H1 (cell line): ENCODE results near the gene GRM1. TPM values are rescaled to one million over a fixed set of nuclear protein-coding genes. Genes with fewer than 3 reads are reported as not detected.

ENCODE experiments used
- CTCF ChIA-PET: fragments of 300-600 bp; sonication (Branson Sonifier 250); formaldehyde crosslinking; loops from one replicate; lab custom pipeline; 2021; ENCODE audit not compliant: partially characterized antibody; lab: Charles Lee
- POLR2A ChIA-PET: fragments of 300-600 bp; sonication (Branson Sonifier 250); formaldehyde crosslinking; loops from one replicate; lab custom pipeline; 2021; ENCODE audit warnings: inconsistent platforms; ENCODE audit not compliant: partially characterized antibody; lab: Charles Lee
- DNase-seq, 2 experiments: peaks; one replicate each; pipeline versions ENCODE4 v3.0.0 to v3.0.0-alpha.2; 2010 to 2022; ENCODE audit warnings: low spot score in 2 of 2, low read depth in 1 of 2, mixed read lengths in 1 of 2
- FAIRE-seq: peaks from 2 replicates; lab custom pipeline; 2011; peaks lifted over from hg19 to GRCh38; lab: Jason Lieb, UNC
- H2AFZ ChIP-seq: 2 replicates; pipeline ENCODE4 v1.8.1; 2012; ENCODE audit warnings: low read length, inconsistent platforms
- H2AK5ac ChIP-seq: 2 replicates; pipeline ENCODE4 v1.6.1; 2013; ENCODE audit warnings: low read depth, low read length
- H2BK120ac ChIP-seq: replicated peaks from 2 replicates; pipeline ENCODE3; 2013; ENCODE audit warnings: low read depth, low read length, inconsistent platforms
- H2BK12ac ChIP-seq: 2 replicates; pipeline ENCODE4 v1.6.1; 2013; ENCODE audit warnings: low read depth, low read length
- H2BK15ac ChIP-seq: 2 replicates; pipeline ENCODE4 v1.6.1; 2013; ENCODE audit warnings: low read length
- H2BK20ac ChIP-seq: 2 replicates; pipeline ENCODE4 v1.6.1; 2013; ENCODE audit warnings: low read length
- H2BK5ac ChIP-seq: 2 replicates; pipeline ENCODE4 v1.6.1; 2013; ENCODE audit warnings: low read depth, low read length
- H3K14ac ChIP-seq: 2 replicates; pipeline ENCODE4 v1.6.1; 2013; ENCODE audit warnings: inconsistent platforms; ENCODE audit not compliant: insufficient read length
- H3K18ac ChIP-seq: 2 replicates; pipeline ENCODE4 v1.6.1; 2013; ENCODE audit warnings: low read length; ENCODE audit errors: extremely low read depth
- H3K23ac ChIP-seq: 2 replicates; pipeline ENCODE4 v1.6.1; 2013; ENCODE audit warnings: inconsistent platforms; ENCODE audit not compliant: insufficient read length
- H3K23me2 ChIP-seq: 2 replicates; pipeline ENCODE4 v1.6.1; 2013; ENCODE audit warnings: low read depth, low read length
- H3K27ac ChIP-seq: 2 replicates; pipeline ENCODE4 v1.6.1; 2011; ENCODE audit warnings: low read depth, low read length, inconsistent platforms
- H3K27me3 ChIP-seq, 4 experiments: replicated peaks in 1 of 4; 1 replicate in 1 of 4; 2 replicates in 3 of 4; pipeline versions ENCODE4 v1.6.1 to v1.8.1; 2011 to 2013; ENCODE audit warnings: low read length in 3 of 4, mild to moderate bottlenecking in 3 of 4, inconsistent platforms in 2 of 4, mixed read lengths in 2 of 4, moderate library complexity in 1 of 4; ENCODE audit not compliant: control insufficient read depth in 3 of 4, insufficient read depth in 3 of 4; ENCODE audit errors: extremely low read depth in 1 of 4
- H3K36me3 ChIP-seq, 4 experiments: 2 replicates each; pipeline versions ENCODE4 v1.6.1 to v1.8.1; 2011 to 2013; ENCODE audit warnings: mild to moderate bottlenecking in 4 of 4, low read length in 3 of 4, moderate library complexity in 2 of 4, control low read depth in 1 of 4, inconsistent platforms in 1 of 4; ENCODE audit not compliant: insufficient read depth in 4 of 4, control insufficient read depth in 2 of 4
- H3K4ac ChIP-seq: replicated peaks from 2 replicates; pipeline ENCODE3; 2013; ENCODE audit warnings: low read length, low read depth, mixed read lengths, inconsistent platforms; ENCODE audit not compliant: insufficient read length
- H3K4me1 ChIP-seq, 4 experiments: replicated peaks in 1 of 4; 1 replicate in 1 of 4; 2 replicates in 3 of 4; pipeline versions ENCODE4 v1.6.1 to v1.8.1; 2011 to 2013; ENCODE audit warnings: low read length in 3 of 4, inconsistent platforms in 2 of 4, mixed read lengths in 1 of 4; ENCODE audit not compliant: insufficient read depth in 4 of 4, control insufficient read depth in 3 of 4
- H3K4me2 ChIP-seq, 2 experiments: 2 replicates each; pipeline versions ENCODE4 v1.6.1 to v1.8.1; 2011 to 2013; ENCODE audit warnings: low read depth in 2 of 2, low read length in 2 of 2, control low read depth in 1 of 2, inconsistent platforms in 1 of 2, mild to moderate bottlenecking in 1 of 2; ENCODE audit not compliant: insufficient read depth in 1 of 2
- H3K4me3 ChIP-seq, 4 experiments: fragments of 200-600, 300-600 bp in 1 of 4; sonication (generic), shearing (Covaris generic), sonication (Bioruptor Twin) in 1 of 4; 2 replicates each; pipeline versions ENCODE4 v1.5.1 to v1.8.1; 2011 to 2016; ENCODE audit warnings: low read length in 4 of 4, low read depth in 3 of 4, control low read depth in 2 of 4, inconsistent platforms in 2 of 4, mild to moderate bottlenecking in 2 of 4, mixed read lengths in 1 of 4, moderate library complexity in 1 of 4; ENCODE audit not compliant: insufficient read depth in 2 of 4; ENCODE audit errors: extremely low read depth in 1 of 4
- H3K56ac ChIP-seq: replicated peaks from 2 replicates; pipeline ENCODE3; 2013; ENCODE audit warnings: low read depth, mild to moderate bottlenecking, mixed read lengths, low read length, inconsistent platforms; ENCODE audit not compliant: insufficient read length
- H3K79me1 ChIP-seq: 2 replicates; pipeline ENCODE4 v1.6.1; 2013; ENCODE audit warnings: low read depth, low read length, control low read depth
- H3K79me2 ChIP-seq, 2 experiments: 2 replicates each; pipeline versions ENCODE4 v1.6.1 to v1.8.1; 2012 to 2013; ENCODE audit warnings: low read length in 2 of 2, mild to moderate bottlenecking in 2 of 2, inconsistent platforms in 1 of 2; ENCODE audit not compliant: insufficient read depth in 2 of 2, control insufficient read depth in 1 of 2
- H3K9ac ChIP-seq, 4 experiments: replicated peaks in 1 of 4; 1 replicate in 1 of 4; 2 replicates in 3 of 4; pipeline versions ENCODE4 v1.6.1 to v1.8.1; 2011 to 2013; ENCODE audit warnings: low read depth in 3 of 4, low read length in 3 of 4, control low read depth in 2 of 4, mild to moderate bottlenecking in 2 of 4, moderate library complexity in 2 of 4, inconsistent platforms in 1 of 4; ENCODE audit errors: extremely low read depth in 1 of 4
- H3K9me3 ChIP-seq, 2 experiments: 2 replicates each; pipeline versions ENCODE4 v1.6.1 to v1.8.1; 2012 to 2013; ENCODE audit warnings: mild to moderate bottlenecking in 2 of 2, moderate library complexity in 2 of 2, control low read depth in 1 of 2, inconsistent platforms in 1 of 2, low read depth in 1 of 2, low read length in 1 of 2, mixed read lengths in 1 of 2; ENCODE audit not compliant: insufficient read depth in 2 of 2
- H4K20me1 ChIP-seq, 2 experiments: replicated peaks in 1 of 2; 2 replicates each; pipeline versions ENCODE3 to v1.8.1; 2011 to 2013; ENCODE audit warnings: inconsistent platforms in 2 of 2, low read length in 2 of 2, mild to moderate bottlenecking in 1 of 2; ENCODE audit not compliant: insufficient read depth in 2 of 2, control insufficient read depth in 1 of 2
- H4K5ac ChIP-seq: 2 replicates; pipeline ENCODE4 v1.6.1; 2013; ENCODE audit warnings: low read length, low read depth, mixed read lengths, inconsistent platforms; ENCODE audit not compliant: insufficient read length
- H4K8ac ChIP-seq: 2 replicates; pipeline ENCODE4 v1.8.0; 2013; ENCODE audit warnings: mild to moderate bottlenecking, moderate library complexity, low read length, inconsistent platforms; ENCODE audit not compliant: insufficient read depth; ENCODE audit errors: extremely low read depth
- H4K91ac ChIP-seq: replicated peaks from 2 replicates; pipeline ENCODE3; 2013; ENCODE audit warnings: low read length, mixed read lengths, inconsistent platforms; ENCODE audit not compliant: insufficient read length
- GABPA ChIP-seq: IDR thresholded peaks from 2 replicates; pipeline ENCODE4 v1.6.1; 2011; ENCODE audit warnings: mild to moderate bottlenecking, low read length, moderate library complexity, borderline replicate concordance; ENCODE audit not compliant: insufficient read depth
- MAX ChIP-seq: IDR thresholded peaks from 2 replicates; pipeline ENCODE4 v1.6.1; 2012; ENCODE audit warnings: inconsistent platforms
- RAD21 ChIP-seq, 2 experiments: IDR thresholded peaks in 1 of 2; conservative IDR thresholded peaks in 1 of 2; 2 replicates each; pipeline ENCODE4 v1.6.1; 2011; ENCODE audit warnings: low read depth in 2 of 2, low read length in 2 of 2, improper control_type of control experiment in 1 of 2, inconsistent platforms in 1 of 2, mild to moderate bottlenecking in 1 of 2, moderate library complexity in 1 of 2
- RXRA ChIP-seq: IDR thresholded peaks from 2 replicates; pipeline ENCODE4 v1.6.1; 2011; ENCODE audit warnings: low read depth, mild to moderate bottlenecking, low read length, moderate library complexity; ENCODE audit not compliant: insufficient read depth
- YY1 ChIP-seq: IDR thresholded peaks from 2 replicates; pipeline ENCODE4 v1.6.1; 2011; ENCODE audit warnings: low read depth, mild to moderate bottlenecking, low read length
- polyA plus RNA-seq, 7 experiments: library from polyadenylated mRNA; depleted of rRNA in 3 of 7; stranded (reverse) in 5 of 7; unstranded in 2 of 7; fragments of >200 nt in 5 of 7; fragments of 200-250 nt in 2 of 7; gene quantifications; 1 replicate in 5 of 7; 2 replicates in 1 of 7; 4 replicates in 1 of 7; pipeline versions ENCODE4 v1.2.1 to v1.2.3, GENCODE V29; 2011 to 2013; ENCODE audit warnings: missing spikeins in 2 of 7, mixed read lengths in 2 of 7
- total RNA-seq: library from RNA; stranded (reverse); fragmentation: NEBNext Ultra II Directional; extraction: Animal tissue kit (Norgen Biotek cat#: 25700); gene quantifications from 2 replicates; pipeline ENCODE4 v1.2.1, GENCODE V29; 2021

The GRM1 gene
- total and polyA plus RNA-seq, 2 of the 8 experiments (the other 6 are each of a cell fraction or from before 2014, with no cell fraction given), result 0.15 to 1.3 TPM

- TF ChIP-seq YY1, result no peak
- no peak for TF ChIP-seq GABPA
Measured at GRCh38 chr6:146267946-146268345, 239.1 kb downstream of the GRM1 start (continued).

- Histone ChIP-seq H3K79me1 (no peaks in the 10 kb centered on the region), H2BK20ac (no peak overlapping the region), H2AK5ac (no peak overlapping the region), H3K56ac (no peak overlapping the region), H3K79me2 (no peaks in the 10 kb centered on the region), H3K18ac (no peak overlapping the region), H3K4me1 (peaks cover 0 to 8% (median 0%) of the 10 kb centered on the region in 4 experiments; a peak in 2 of 7 replicates), H3K36me3 (no peaks in the 10 kb centered on the region), H3K4me3 (no peak overlapping the region), H2BK12ac (no peak overlapping the region), H3K9me3 (no peaks in the 10 kb centered on the region), H3K27me3 (no peaks in the 10 kb centered on the region), H3K9ac (no peak overlapping the region), H4K5ac (no peak overlapping the region), H2BK120ac (no peak overlapping the region), H4K91ac (no peak overlapping the region), H3K4ac (no peak overlapping the region), H2BK15ac (no peak overlapping the region), H4K8ac (no peak overlapping the region), H3K4me2 (no peak overlapping the region), H3K23ac (no peak overlapping the region), H3K27ac (no peak overlapping the region), H3K14ac (no peak overlapping the region), H4K20me1 (no peaks in the 10 kb centered on the region), H2BK5ac (no peak overlapping the region), H3K23me2 (no peaks in the 10 kb centered on the region), H2AFZ (no peak overlapping the region)
- CTCF ChIA-PET, result no interaction called here
- DNase-seq, result no peak
- FAIRE-seq, result no peak
- POLR2A ChIA-PET, result no interaction called here
- TF ChIP-seq RXRA (no peak), RAD21 (IDR thresholded peaks at IDR 0.05 in 1 of 2, conservative IDR thresholded peaks at IDR 0.05 in 1 of 2; ENCODE audit: low read depth in 2 of 2, low read length in 2 of 2) (no peak), MAX (no peak)
Measured at GRCh38 chr6:146269482-146269881, 240.6 kb downstream of the GRM1 start.
